BE2C (cell line): ENCODE measurements around the gene STX2.

Experiments
- DNase-seq: peaks from one replicate; pipeline ENCODE4 v3.0.0-alpha.2; 2020
- H3K27me3 ChIP-seq: fragments of 250-450 bp; sonication (Bioruptor Pico); 2 replicates; pipeline ENCODE4 v1.5.1; 2020; ENCODE audit warnings: mild to moderate bottlenecking
- H3K36me3 ChIP-seq: fragments of 250-450 bp; sonication (Bioruptor Pico); 2 replicates; pipeline ENCODE4 v1.5.1; 2020; ENCODE audit warnings: mild to moderate bottlenecking
- H3K4me1 ChIP-seq: fragments of 250-450 bp; sonication (Bioruptor Pico); 2 replicates; pipeline ENCODE4 v1.5.1; 2020
- H3K4me3 ChIP-seq: 2 replicates; pipeline ENCODE4 v1.5.1; 2011; ENCODE audit warnings: low read depth, low read length
- H3K9me3 ChIP-seq: fragments of 250-450 bp; sonication (Bioruptor Pico); 2 replicates; pipeline ENCODE4 v1.5.1; 2020
- TF ChIP-seq, protein P1 (sequence below): IDR thresholded peaks from 2 replicates; pipeline ENCODE4 v1.5.1; 2012; ENCODE audit warnings: mild to moderate bottlenecking, low read depth, low read length

STX2 gene

GRCh38 chr12:130800312-130800711, 38.7 kb downstream of the STX2 start:
- peaks cover 27% of the 10 kb centered on the region for H3K36me3 ChIP-seq
- TF ChIP-seq, protein P1, sequence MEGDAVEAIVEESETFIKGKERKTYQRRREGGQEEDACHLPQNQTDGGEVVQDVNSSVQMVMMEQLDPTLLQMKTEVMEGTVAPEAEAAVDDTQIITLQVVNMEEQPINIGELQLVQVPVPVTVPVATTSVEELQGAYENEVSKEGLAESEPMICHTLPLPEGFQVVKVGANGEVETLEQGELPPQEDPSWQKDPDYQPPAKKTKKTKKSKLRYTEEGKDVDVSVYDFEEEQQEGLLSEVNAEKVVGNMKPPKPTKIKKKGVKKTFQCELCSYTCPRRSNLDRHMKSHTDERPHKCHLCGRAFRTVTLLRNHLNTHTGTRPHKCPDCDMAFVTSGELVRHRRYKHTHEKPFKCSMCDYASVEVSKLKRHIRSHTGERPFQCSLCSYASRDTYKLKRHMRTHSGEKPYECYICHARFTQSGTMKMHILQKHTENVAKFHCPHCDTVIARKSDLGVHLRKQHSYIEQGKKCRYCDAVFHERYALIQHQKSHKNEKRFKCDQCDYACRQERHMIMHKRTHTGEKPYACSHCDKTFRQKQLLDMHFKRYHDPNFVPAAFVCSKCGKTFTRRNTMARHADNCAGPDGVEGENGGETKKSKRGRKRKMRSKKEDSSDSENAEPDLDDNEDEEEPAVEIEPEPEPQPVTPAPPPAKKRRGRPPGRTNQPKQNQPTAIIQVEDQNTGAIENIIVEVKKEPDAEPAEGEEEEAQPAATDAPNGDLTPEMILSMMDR, result no peak
- no peaks in the 10 kb centered on the region for H3K9me3 ChIP-seq
- H3K4me1 ChIP-seq, result no peaks in the 10 kb centered on the region
- no peak for DNase-seq
- no peaks in the 10 kb centered on the region for H3K27me3 ChIP-seq
- no peak overlapping the region for H3K4me3 ChIP-seq

- TF ChIP-seq, protein P1, result no peak
- no peak overlapping the region for H3K4me3 ChIP-seq
- DNase-seq, result no peak
- peaks cover 30% of the 10 kb centered on the region for H3K36me3 ChIP-seq
- no peaks in the 10 kb centered on the region for H3K4me1 ChIP-seq
- H3K9me3 ChIP-seq, result no peaks in the 10 kb centered on the region
- no peaks in the 10 kb centered on the region for H3K27me3 ChIP-seq
These were observed 40.0 kb downstream of the STX2 start for GRCh38 chr12:130799051-130799450.

GRCh38 chr12:130796985-130797686, 41.9 kb downstream of the STX2 start:
- no peaks in the 10 kb centered on the region for H3K4me1 ChIP-seq
- no peak overlapping the region for H3K4me3 ChIP-seq
- no peaks in the 10 kb centered on the region for H3K27me3 ChIP-seq
- H3K9me3 ChIP-seq, result no peaks in the 10 kb centered on the region
- no peak for DNase-seq
- peaks cover 28% of the 10 kb centered on the region for H3K36me3 ChIP-seq
- TF ChIP-seq, protein P1, result no peak

DNA sequence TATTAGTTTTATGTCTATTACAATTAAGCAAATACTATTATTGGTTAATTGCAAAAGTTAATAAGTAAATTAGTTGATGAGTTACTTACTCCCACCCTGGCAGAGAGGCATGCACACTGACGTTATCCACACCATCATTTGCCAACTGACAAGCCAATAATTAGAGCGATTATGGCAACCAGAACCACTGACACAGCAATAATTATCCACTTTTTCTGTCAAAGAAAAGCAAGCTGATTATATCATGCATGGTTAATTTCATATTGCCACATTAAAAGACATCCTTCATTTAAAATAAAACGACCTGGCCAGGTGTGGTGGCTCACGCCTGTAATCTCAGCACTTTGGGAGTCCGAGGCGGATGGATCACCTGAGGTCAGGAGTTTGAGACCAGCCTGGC, 43.1 kb downstream of the STX2 start:
- TF ChIP-seq, protein P1, result no peak
- H3K9me3 ChIP-seq, result no peaks in the 10 kb centered on the region
- DNase-seq, result no peak
- no peaks in the 10 kb centered on the region for H3K27me3 ChIP-seq
- H3K36me3 ChIP-seq, result peaks cover 28% of the 10 kb centered on the region
- no peak overlapping the region for H3K4me3 ChIP-seq
- no peaks in the 10 kb centered on the region for H3K4me1 ChIP-seq

GRCh38 chr12:130793554-130793849, 45.5 kb downstream of the STX2 start:
- Histone ChIP-seq H3K27me3 (no peaks in the 10 kb centered on the region), H3K36me3 (peaks cover 18% of the 10 kb centered on the region)

More at GRCh38 chr12:130793554-130793849, 45.5 kb downstream of the STX2 start:
- DNase-seq, result no peak
- Histone ChIP-seq H3K4me3 (no peak overlapping the region), H3K4me1 (no peaks in the 10 kb centered on the region), H3K9me3 (no peaks in the 10 kb centered on the region)
- TF ChIP-seq, protein P1, result no peak
